Muscle layer of colon (tissue), 2 donors: Measurements from ENCODE around the gene SNAPIN.

Experiments
- H3K27ac ChIP-seq: one replicate; pipeline ENCODE4 v1.7.0; 2013; ENCODE audit warnings: low read depth, mild to moderate bottlenecking, low read length, moderate library complexity
- H3K27me3 ChIP-seq, 2 donors: one replicate each; pipeline ENCODE4 v1.7.0; 2013; ENCODE audit warnings: low read length in 2 of 2, mild to moderate bottlenecking in 2 of 2; ENCODE audit not compliant: insufficient read depth in 2 of 2, control insufficient read depth in 1 of 2
- H3K36me3 ChIP-seq: one replicate; pipeline ENCODE4 v1.7.0; 2013; ENCODE audit warnings: mild to moderate bottlenecking, low read length; ENCODE audit not compliant: insufficient read depth
- H3K4me1 ChIP-seq: one replicate; pipeline ENCODE4 v1.7.0; 2013; ENCODE audit warnings: mild to moderate bottlenecking, low read length; ENCODE audit not compliant: insufficient read depth
- H3K4me3 ChIP-seq, 2 donors: one replicate each; pipeline ENCODE4 v1.7.0; 2013; ENCODE audit warnings: low read length in 2 of 2, low read depth in 1 of 2, mild to moderate bottlenecking in 1 of 2, moderate library complexity in 1 of 2
- H3K9ac ChIP-seq: one replicate; pipeline ENCODE4 v1.7.0; 2013; ENCODE audit warnings: low read length
- H3K9me3 ChIP-seq: one replicate; pipeline ENCODE4 v1.7.0; 2013; ENCODE audit warnings: mild to moderate bottlenecking, low read length
- donor health status: abdominal sarcoma.
- donor health status: Adenocarcinoma of cecum.

The SNAPIN gene

DNA sequence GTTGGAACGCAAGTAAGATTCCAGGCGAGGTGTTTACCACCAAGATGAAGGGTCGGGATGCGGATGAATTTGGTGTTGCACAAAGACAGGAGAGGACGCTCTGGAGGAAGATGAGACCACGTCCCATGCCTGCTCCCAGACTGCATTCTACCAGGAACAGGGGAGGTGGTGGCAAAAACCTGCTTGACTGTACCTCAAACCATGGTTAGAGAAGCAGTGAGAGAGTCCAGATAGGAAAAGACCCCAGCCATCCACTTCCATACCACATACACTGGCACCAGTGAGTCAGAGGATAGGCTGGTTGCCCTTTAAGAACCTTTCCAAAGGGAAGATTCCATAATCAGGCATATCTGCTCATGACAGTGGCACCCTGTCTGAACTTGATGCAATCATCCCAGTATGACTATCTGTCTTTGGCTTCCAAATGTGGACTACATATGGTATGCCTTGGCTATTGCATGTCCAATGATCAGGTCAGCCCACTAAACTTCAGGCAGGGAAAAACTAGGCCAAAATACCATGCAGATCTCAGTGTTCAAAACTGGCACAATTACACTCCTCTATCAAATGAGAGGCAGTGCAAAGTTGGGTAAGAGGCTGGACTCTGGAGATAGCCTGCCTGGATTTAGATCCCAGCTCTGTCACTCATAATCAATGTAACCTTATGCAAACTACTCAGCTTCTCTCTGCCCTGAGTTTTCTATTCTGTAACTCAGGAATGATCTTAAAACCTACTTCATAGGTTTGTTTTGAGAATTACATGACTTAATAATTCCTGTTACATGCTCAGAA lies 40.6 kb downstream of the SNAPIN start:
- Histone ChIP-seq H3K36me3 (no peaks in the 10 kb centered on the region), H3K27ac (no peak overlapping the region), H3K4me1 (peaks cover 9% of the 10 kb centered on the region), H3K9me3 (no peaks in the 10 kb centered on the region), H3K27me3 (no peaks in the 10 kb centered on the region), H3K4me3 (peak overlapping the region in 1 of 2 donors; percentile 19), H3K9ac (no peak overlapping the region)

DNA sequence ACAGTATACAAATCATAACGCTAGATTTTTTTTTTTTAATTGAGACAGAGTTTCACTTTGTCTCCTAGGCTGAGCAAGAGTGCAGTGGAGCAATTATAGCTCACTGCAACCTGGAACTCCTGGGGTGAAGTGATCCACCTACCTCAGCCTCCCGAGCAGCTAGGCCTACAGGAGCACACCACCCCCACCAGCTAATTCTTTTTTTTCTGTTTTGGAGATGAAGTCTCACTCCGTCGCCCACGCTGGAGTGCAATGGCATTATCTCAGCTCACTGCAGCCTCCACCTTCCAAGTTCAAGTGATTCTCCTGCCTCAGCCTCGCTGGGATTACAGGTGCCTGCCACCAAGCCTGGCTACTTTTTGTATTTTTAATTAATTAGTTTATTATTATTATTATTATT lies 41.3 kb downstream of the SNAPIN start:
- peaks cover 9% of the 10 kb centered on the region for H3K4me1 ChIP-seq
- H3K27ac ChIP-seq = no peak overlapping the region
- H3K4me3 ChIP-seq = no peak overlapping the region
- no peak overlapping the region for H3K9ac ChIP-seq
- H3K36me3 ChIP-seq = no peaks in the 10 kb centered on the region
- H3K27me3 ChIP-seq = no peaks in the 10 kb centered on the region
- H3K9me3 ChIP-seq = no peaks in the 10 kb centered on the region

DNA sequence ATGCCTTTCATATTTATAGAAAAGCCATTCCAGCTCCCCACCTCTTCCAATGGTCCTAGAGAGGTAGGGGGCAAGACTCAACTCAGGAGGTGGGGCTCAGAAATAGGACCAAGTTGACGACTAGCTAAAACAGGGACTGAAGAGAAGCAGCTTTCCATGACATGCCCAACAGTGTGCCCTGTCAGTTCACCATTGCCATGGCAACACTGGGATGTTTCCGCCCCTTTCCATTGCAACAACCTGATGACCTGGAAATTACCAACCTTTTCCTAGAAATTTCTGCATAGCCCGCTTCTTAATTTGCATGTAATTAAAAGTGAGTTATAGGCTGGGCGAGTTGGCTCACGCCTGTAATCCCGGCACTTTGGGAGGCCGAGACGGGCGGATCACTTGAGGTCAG lies 47.0 kb downstream of the SNAPIN start:
- Histone ChIP-seq H3K9me3 (no peaks in the 10 kb centered on the region), H3K27me3 (no peaks in the 10 kb centered on the region), H3K36me3 (no peaks in the 10 kb centered on the region), H3K9ac (no peak overlapping the region), H3K27ac (no peak overlapping the region), H3K4me1 (no peaks in the 10 kb centered on the region), H3K4me3 (no peak overlapping the region)

DNA sequence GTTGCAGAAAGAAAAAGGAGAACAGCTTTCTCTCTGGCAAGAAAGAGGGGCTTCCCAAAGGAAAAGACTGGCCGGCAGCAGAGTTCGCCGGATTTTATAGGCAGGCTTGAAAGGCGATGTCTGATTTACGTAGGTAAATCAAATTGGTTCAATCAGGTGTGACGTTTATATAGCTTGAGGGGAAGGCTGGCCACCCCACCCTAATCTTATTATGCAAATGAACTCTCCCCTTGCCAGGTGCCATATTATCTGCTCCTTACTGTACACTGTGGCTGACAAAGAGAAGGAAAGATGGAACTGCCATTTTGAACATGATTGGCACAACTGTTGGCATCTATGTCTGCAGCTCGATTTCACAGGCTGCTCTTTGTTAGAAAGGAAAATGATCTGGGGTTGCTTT lies 52.5 kb downstream of the SNAPIN start:
- Histone ChIP-seq H3K9me3 (no peaks in the 10 kb centered on the region), H3K27ac (no peak overlapping the region)

More for the DNA sequence above, 52.5 kb downstream of the SNAPIN start:
- no peaks in the 10 kb centered on the region for H3K27me3 ChIP-seq
- H3K9ac ChIP-seq = no peak overlapping the region
- no peaks in the 10 kb centered on the region for H3K4me1 ChIP-seq
- H3K36me3 ChIP-seq = no peaks in the 10 kb centered on the region
- no peak overlapping the region for H3K4me3 ChIP-seq
